SJCRH30 (cell line): ENCODE results near the gene DAB1. TPM values are rescaled to one million over a fixed set of nuclear protein-coding genes. Genes with fewer than 3 reads are reported as not detected.
"Not testable (repeated sequence)": the region's sequence is repeated elsewhere in the genome, so short reads cannot be mapped to it uniquely, and the experiment has no call there.

Experiments
- DNase-seq, 2 experiments: peaks; one replicate each; pipeline ENCODE4 v3.0.0-alpha.2; 2015 to 2020
- H3K27ac ChIP-seq: fragments of 250-450 bp; sonication (Bioruptor Pico); 2 replicates; pipeline ENCODE4 v1.5.1; 2020; ENCODE audit warnings: mild to moderate bottlenecking, moderate library complexity
- H3K27me3 ChIP-seq: fragments of 250-450 bp; sonication (Bioruptor Pico); 2 replicates; pipeline ENCODE4 v1.5.1; 2020; ENCODE audit warnings: mild to moderate bottlenecking, moderate library complexity
- H3K36me3 ChIP-seq: fragments of 250-450 bp; sonication (Bioruptor Pico); 2 replicates; pipeline ENCODE4 v1.5.1; 2020; ENCODE audit warnings: mild to moderate bottlenecking, moderate library complexity
- H3K4me1 ChIP-seq: fragments of 250-450 bp; sonication (Bioruptor Pico); 2 replicates; pipeline ENCODE4 v1.5.1; 2020; ENCODE audit warnings: mild to moderate bottlenecking, moderate library complexity
- H3K4me3 ChIP-seq: fragments of 250-450 bp; sonication (Bioruptor Pico); 2 replicates; pipeline ENCODE4 v1.5.1; 2020; ENCODE audit warnings: mild to moderate bottlenecking, moderate library complexity
- H3K9me3 ChIP-seq: fragments of 250-450 bp; sonication (Bioruptor Pico); replicated peaks from 2 replicates; pipeline ENCODE4 v1.5.1; 2020; ENCODE audit warnings: mild to moderate bottlenecking, moderate library complexity
- total RNA-seq: library from RNA; depleted of rRNA; stranded (reverse); fragments of >200 nt; shearing (Covaris generic); gene quantifications from 2 replicates; pipeline ENCODE4 v1.2.3, GENCODE V29; 2014

DAB1 gene
- total RNA-seq, 1 experiment from 2014 or later, result not detected

- no peaks in the 10 kb centered on the region for H3K36me3 ChIP-seq
- no peak overlapping the region for H3K4me3 ChIP-seq
- no peak overlapping the region for H3K27ac ChIP-seq
- H3K9me3 ChIP-seq, result no peaks in the 10 kb centered on the region
- H3K4me1 ChIP-seq, result no peaks in the 10 kb centered on the region
- no peak for DNase-seq
- no peaks in the 10 kb centered on the region for H3K27me3 ChIP-seq
Observed at GRCh38 chr1:57234459-57234858, 189.4 kb downstream of the DAB1 start.

GRCh38 chr1:57232500-57232899 is 191.4 kb downstream of the DAB1 start:
- no peaks in the 10 kb centered on the region for H3K36me3 ChIP-seq
- no peak overlapping the region for H3K27ac ChIP-seq
- DNase-seq, result no peak
- H3K4me3 ChIP-seq, result no peak overlapping the region
- H3K27me3 ChIP-seq, result no peaks in the 10 kb centered on the region
- no peaks in the 10 kb centered on the region for H3K9me3 ChIP-seq
- no peaks in the 10 kb centered on the region for H3K4me1 ChIP-seq

GRCh38 chr1:57229998-57230397 is 193.9 kb downstream of the DAB1 start:
- Histone ChIP-seq H3K4me3 (no peak overlapping the region), H3K36me3 (no peaks in the 10 kb centered on the region), H3K4me1 (no peaks in the 10 kb centered on the region), H3K9me3 (no peaks in the 10 kb centered on the region), H3K27me3 (no peaks in the 10 kb centered on the region), H3K27ac (no peak overlapping the region)
- DNase-seq, result no peak

GRCh38 chr1:57229076-57229475 is 194.8 kb downstream of the DAB1 start:
- Histone ChIP-seq H3K9me3 (no peaks in the 10 kb centered on the region), H3K27ac (no peak overlapping the region), H3K4me3 (no peak overlapping the region), H3K27me3 (no peaks in the 10 kb centered on the region), H3K36me3 (no peaks in the 10 kb centered on the region), H3K4me1 (no peaks in the 10 kb centered on the region)
- no peak for DNase-seq

- Histone ChIP-seq H3K27ac (no peak overlapping the region), H3K4me1 (no peaks in the 10 kb centered on the region), H3K9me3 (no peaks in the 10 kb centered on the region), H3K27me3 (no peaks in the 10 kb centered on the region), H3K4me3 (no peak overlapping the region), H3K36me3 (no peaks in the 10 kb centered on the region)
- no peak for DNase-seq
Observed at GRCh38 chr1:57222801-57223200, 201.1 kb downstream of the DAB1 start.

- Histone ChIP-seq H3K27ac (no peak overlapping the region), H3K27me3 (no peaks in the 10 kb centered on the region), H3K36me3 (no peaks in the 10 kb centered on the region), H3K9me3 (no peaks in the 10 kb centered on the region), H3K4me1 (no peaks in the 10 kb centered on the region), H3K4me3 (no peak overlapping the region)
- no peak for DNase-seq
Observed at GRCh38 chr1:57222307-57222706, 201.6 kb downstream of the DAB1 start.

- H3K4me1 ChIP-seq, H3K9me3 ChIP-seq, DNase-seq, H3K27me3 ChIP-seq, H3K27ac ChIP-seq, H3K4me3 ChIP-seq, H3K36me3 ChIP-seq: not testable (repeated sequence)
Observed at GRCh38 chr1:57220905-57221304, 203.0 kb downstream of the DAB1 start.

- H3K36me3 ChIP-seq, result no peaks in the 10 kb centered on the region
- H3K27me3 ChIP-seq, result no peaks in the 10 kb centered on the region
- no peak overlapping the region for H3K4me3 ChIP-seq
- H3K4me1 ChIP-seq, result no peaks in the 10 kb centered on the region
- H3K27ac ChIP-seq, result no peak overlapping the region
- no peak for DNase-seq
- H3K9me3 ChIP-seq, result no peaks in the 10 kb centered on the region
Observed at GRCh38 chr1:57218487-57219079, 205.3 kb downstream of the DAB1 start.

GRCh38 chr1:57217905-57218304 is 206.0 kb downstream of the DAB1 start:
- DNase-seq, result no peak
- Histone ChIP-seq H3K27me3 (no peaks in the 10 kb centered on the region), H3K9me3 (no peaks in the 10 kb centered on the region), H3K27ac (no peak overlapping the region), H3K36me3 (no peaks in the 10 kb centered on the region), H3K4me3 (no peak overlapping the region), H3K4me1 (no peaks in the 10 kb centered on the region)

GRCh38 chr1:57214951-57215575 is 208.8 kb downstream of the DAB1 start:
- H3K36me3 ChIP-seq, result no peaks in the 10 kb centered on the region
- no peaks in the 10 kb centered on the region for H3K9me3 ChIP-seq
- H3K27me3 ChIP-seq, result no peaks in the 10 kb centered on the region
- no peak for DNase-seq
- H3K27ac ChIP-seq, result no peak overlapping the region
- no peak overlapping the region for H3K4me3 ChIP-seq
- no peaks in the 10 kb centered on the region for H3K4me1 ChIP-seq

- Histone ChIP-seq H3K4me1 (no peaks in the 10 kb centered on the region), H3K27ac (no peak overlapping the region), H3K36me3 (no peaks in the 10 kb centered on the region), H3K27me3 (no peaks in the 10 kb centered on the region), H3K4me3 (no peak overlapping the region), H3K9me3 (no peaks in the 10 kb centered on the region)
- DNase-seq, result no peak
Observed at GRCh38 chr1:57210881-57211280, 213.0 kb downstream of the DAB1 start.

GRCh38 chr1:57209495-57209894 is 214.4 kb downstream of the DAB1 start:
- no peak overlapping the region for H3K27ac ChIP-seq
- no peak overlapping the region for H3K4me3 ChIP-seq
- H3K9me3 ChIP-seq, result no peaks in the 10 kb centered on the region
- H3K36me3 ChIP-seq, result no peaks in the 10 kb centered on the region
- no peaks in the 10 kb centered on the region for H3K4me1 ChIP-seq
- no peaks in the 10 kb centered on the region for H3K27me3 ChIP-seq
- DNase-seq, result no peak

- Histone ChIP-seq H3K4me1 (no peaks in the 10 kb centered on the region), H3K27ac (no peak overlapping the region), H3K4me3 (no peak overlapping the region), H3K9me3 (no peaks in the 10 kb centered on the region), H3K27me3 (no peaks in the 10 kb centered on the region), H3K36me3 (no peaks in the 10 kb centered on the region)
- DNase-seq, result no peak
Observed at GRCh38 chr1:57208741-57209302, 215.0 kb downstream of the DAB1 start.

- H3K4me1 ChIP-seq, result no peaks in the 10 kb centered on the region
- no peak for DNase-seq
- H3K9me3 ChIP-seq, result no peaks in the 10 kb centered on the region
- no peaks in the 10 kb centered on the region for H3K36me3 ChIP-seq
- no peak overlapping the region for H3K27ac ChIP-seq
- H3K27me3 ChIP-seq, result no peaks in the 10 kb centered on the region
- H3K4me3 ChIP-seq, result no peak overlapping the region
Observed at GRCh38 chr1:57206038-57206437, 217.8 kb downstream of the DAB1 start.

- Histone ChIP-seq H3K27ac (no peak overlapping the region), H3K27me3 (no peaks in the 10 kb centered on the region), H3K36me3 (no peaks in the 10 kb centered on the region), H3K4me1 (no peaks in the 10 kb centered on the region), H3K4me3 (no peak overlapping the region), H3K9me3 (no peaks in the 10 kb centered on the region)
- no peak for DNase-seq
Observed at GRCh38 chr1:57204942-57205787, 218.7 kb downstream of the DAB1 start.
